ENCODE results near the gene FBXL20. TPM values are rescaled to one million over a fixed set of nuclear protein-coding genes. Genes with fewer than 3 reads are reported as not detected.

FBXL20 gene
- total and polyA plus RNA-seq, 2 of the 8 experiments (the other 6 are each of a cell fraction or from before 2014, with no cell fraction given) = 5.5 to 11.0 TPM

- Histone ChIP-seq H3K56ac (replicated peaks; ENCODE audit: insufficient read length, low read depth, low read length) (no peak overlapping the region), H3K23ac (ENCODE audit: insufficient read length) (no peak overlapping the region), H2BK120ac (replicated peaks; ENCODE audit: low read depth, low read length) (no peak overlapping the region), H2AK5ac (ENCODE audit: low read depth, low read length) (no peak overlapping the region), H3K23me2 (ENCODE audit: low read depth, low read length) (peaks cover 2% of the 10 kb centered on the region; the same call in 1 of the 2 replicates), H4K91ac (replicated peaks; ENCODE audit: insufficient read length, low read length) (no peak overlapping the region), H3K4ac (replicated peaks; ENCODE audit: insufficient read length, low read depth, low read length) (no peak overlapping the region), H3K9me3 (ENCODE audit: insufficient read depth in 2 of 2, low read depth in 1 of 2, low read length in 1 of 2) (no peaks in the 10 kb centered on the region), H3K79me1 (ENCODE audit: low read depth, low read length) (no peaks in the 10 kb centered on the region), H4K20me1 (replicated peaks in 1 of 2; ENCODE audit: control insufficient read depth in 1 of 2, insufficient read depth in 2 of 2, low read length in 2 of 2) (no peaks in the 10 kb centered on the region), H2BK20ac (ENCODE audit: low read length) (no peak overlapping the region), H3K27me3 (replicated peaks in 1 of 4; ENCODE audit: control insufficient read depth in 3 of 4, extremely low read depth in 1 of 4, insufficient read depth in 3 of 4, low read length in 3 of 4) (no peaks in the 10 kb centered on the region), H3K4me3 (ENCODE audit: extremely low read depth in 1 of 4, insufficient read depth in 2 of 4, low read depth in 3 of 4, low read length in 4 of 4) (no peak overlapping the region), H3K4me2 (ENCODE audit: insufficient read depth in 1 of 2, low read depth in 2 of 2, low read length in 2 of 2) (no peak overlapping the region), H4K5ac (ENCODE audit: insufficient read length, low read depth, low read length) (no peak overlapping the region), H3K79me2 (ENCODE audit: control insufficient read depth in 1 of 2, insufficient read depth in 2 of 2, low read length in 2 of 2) (no peaks in the 10 kb centered on the region), H3K9ac (replicated peaks in 1 of 4; ENCODE audit: extremely low read depth in 1 of 4, low read depth in 3 of 4, low read length in 3 of 4) (no peak overlapping the region), H2BK12ac (ENCODE audit: low read depth, low read length) (no peak overlapping the region), H3K27ac (ENCODE audit: low read depth, low read length) (no peak overlapping the region), H3K18ac (ENCODE audit: extremely low read depth, low read length) (no peak overlapping the region), H2AFZ (ENCODE audit: low read length) (no peak overlapping the region), H3K4me1 (replicated peaks in 1 of 4; ENCODE audit: control insufficient read depth in 3 of 4, insufficient read depth in 4 of 4, low read length in 3 of 4) (peaks cover 0 to 15% (median 5%) of the 10 kb centered on the region in 4 experiments; a peak in 6 of 7 replicates), H4K8ac (ENCODE audit: extremely low read depth, insufficient read depth, low read length) (no peak overlapping the region), H2BK15ac (ENCODE audit: low read length) (no peak overlapping the region), H3K14ac (ENCODE audit: insufficient read length) (no peak overlapping the region), H3K36me3 (ENCODE audit: control insufficient read depth in 2 of 4, insufficient read depth in 4 of 4, low read length in 3 of 4) (no peaks in the 10 kb centered on the region), H2BK5ac (ENCODE audit: low read depth, low read length) (no peak overlapping the region)
- FAIRE-seq = no peak
- POLR2A ChIA-PET (ENCODE audit: partially characterized antibody) = interaction anchor here (0.9 to 1.9 kb wide), 2 partner anchors 34 to 40 kb away, joined by 4 to 6 read pairs; partner anchors contain the start of gene RPL19
- WGBS, 2 experiments (ENCODE audit: extremely low coverage in 1 of 2, insufficient coverage in 1 of 2, insufficient read length in 1 of 2, insufficient replicate concordance in 2 of 2, low coverage in 1 of 2, low lambda C conversion rate in 2 of 2, missing lambda C conversion rate in 1 of 2) = 94% methylated on average over 5 of the region's 5 CpGs; no CpG with 5 or more reads in 1 of the 2 experiments
- CTCF ChIA-PET (ENCODE audit: partially characterized antibody) = interaction anchor here (0.9 to 22.6 kb wide), 7 partner anchors 1 to 170 kb away, joined by 3 to 982 read pairs (median 9); partner anchors contain the start of gene STAC2
- TF ChIP-seq CBX8 (IDR thresholded peaks at IDR 0.05; ENCODE audit: borderline replicate concordance, low read depth, low read length) = no peak
- no peak for TF ChIP-seq EGR1 (IDR thresholded peaks at IDR 0.05; ENCODE audit: borderline replicate concordance, low read depth, low read length)
- no peak for DNase-seq (ENCODE audit: low read depth in 1 of 2, low spot score in 2 of 2)
Measured at GRCh38 chr17:39240631-39241030, 160.8 kb downstream of the FBXL20 start.

Measured in H1 (cell line).